Fibroblast of lung (primary cell): ENCODE measurements around the gene PLEKHA4. TPM values are rescaled to one million over a fixed set of nuclear protein-coding genes. Genes with fewer than 3 reads are reported as not detected.

Experiments used
- DNase-seq, 2 donors: peaks; one replicate each; pipeline versions ENCODE4 v3.0.0 to v3.0.0-alpha.2; 2010; ENCODE audit warnings: low read depth in 2 of 2
- H2AFZ ChIP-seq: 2 replicates; pipeline ENCODE4 v1.5.1; 2012; ENCODE audit warnings: low read length, control low read depth, inconsistent platforms
- H3K27ac ChIP-seq: 2 replicates; pipeline ENCODE4 v1.5.1; 2011; ENCODE audit warnings: low read length, control low read depth; ENCODE audit not compliant: insufficient read depth
- H3K27me3 ChIP-seq: 2 replicates; pipeline ENCODE4 v1.5.1; 2011; ENCODE audit warnings: mild to moderate bottlenecking, low read length; ENCODE audit not compliant: control insufficient read depth, insufficient read depth
- H3K36me3 ChIP-seq: 2 replicates; pipeline ENCODE4 v1.5.1; 2011; ENCODE audit warnings: low read length; ENCODE audit not compliant: control insufficient read depth, insufficient read depth
- H3K4me1 ChIP-seq: 2 replicates; pipeline ENCODE4 v1.5.1; 2011; ENCODE audit warnings: low read length; ENCODE audit not compliant: control insufficient read depth, insufficient read depth; ENCODE audit errors: extremely low read depth
- H3K4me2 ChIP-seq: 2 replicates; pipeline ENCODE4 v1.5.1; 2011; ENCODE audit warnings: low read length, control low read depth; ENCODE audit not compliant: insufficient read depth; ENCODE audit errors: extremely low read depth
- H3K4me3 ChIP-seq, 4 experiments: fragments of 200-600 bp in 1 of 4; sonication (generic) in 1 of 4; replicated peaks in 1 of 4; 2 replicates each; pipeline ENCODE4 v1.5.1; 2011 to 2016; ENCODE audit warnings: low read length in 4 of 4, low read depth in 3 of 4, mild to moderate bottlenecking in 3 of 4, control low read depth in 2 of 4, inconsistent platforms in 1 of 4, mixed read lengths in 1 of 4; ENCODE audit not compliant: insufficient read depth in 1 of 4; ENCODE audit errors: control extremely low read depth in 1 of 4
- H3K79me2 ChIP-seq: 2 replicates; pipeline ENCODE4 v1.5.1; 2012; ENCODE audit warnings: mild to moderate bottlenecking, low read length, inconsistent platforms; ENCODE audit not compliant: control insufficient read depth, insufficient read depth
- H3K9ac ChIP-seq: 2 replicates; pipeline ENCODE4 v1.5.1; 2011; ENCODE audit warnings: mild to moderate bottlenecking, low read length, control low read depth; ENCODE audit not compliant: insufficient read depth
- H3K9me3 ChIP-seq: 2 replicates; pipeline ENCODE4 v1.5.1; 2012; ENCODE audit warnings: low read depth, low read length; ENCODE audit not compliant: control insufficient read depth, insufficient read depth
- H4K20me1 ChIP-seq: 2 replicates; pipeline ENCODE4 v1.5.1; 2011; ENCODE audit warnings: low read length; ENCODE audit not compliant: control insufficient read depth, insufficient read depth; ENCODE audit errors: extremely low read depth
- CTCF ChIP-seq, 2 donors: IDR thresholded peaks in 1 of 2; conservative IDR thresholded peaks in 1 of 2; 1 replicate in 1 of 2; 2 replicates in 1 of 2; pipeline ENCODE4 v1.5.1; 2011 to 2012; ENCODE audit warnings: low read length in 2 of 2, control low read depth in 1 of 2, inconsistent platforms in 1 of 2, low read depth in 1 of 2, mild to moderate bottlenecking in 1 of 2
- EZH2 ChIP-seq: IDR thresholded peaks from 2 replicates; pipeline ENCODE4 v1.5.1; 2012; ENCODE audit warnings: low read length, control low read depth, mild to moderate bottlenecking; ENCODE audit errors: missing control alignments
- polyA plus RNA-seq, 2 donors: library from polyadenylated mRNA; depleted of rRNA in 1 of 2; stranded (reverse) in 1 of 2; unstranded in 1 of 2; fragments of >200 nt; gene quantifications; 2 replicates each; pipeline ENCODE4 v1.2.1, GENCODE V29; 2011 to 2012; ENCODE audit warnings: missing spikeins in 1 of 2
- total RNA-seq: library from RNA; depleted of rRNA; stranded (reverse); fragments of >200 nt; gene quantifications from 2 replicates; pipeline ENCODE4 v1.2.1, GENCODE V29; 2014

The PLEKHA4 gene
- total and polyA plus RNA-seq, 2 donors (not counting 1 experiment from before 2014, with no cell fraction given) = 6.6 to 20.0 TPM

DNA sequence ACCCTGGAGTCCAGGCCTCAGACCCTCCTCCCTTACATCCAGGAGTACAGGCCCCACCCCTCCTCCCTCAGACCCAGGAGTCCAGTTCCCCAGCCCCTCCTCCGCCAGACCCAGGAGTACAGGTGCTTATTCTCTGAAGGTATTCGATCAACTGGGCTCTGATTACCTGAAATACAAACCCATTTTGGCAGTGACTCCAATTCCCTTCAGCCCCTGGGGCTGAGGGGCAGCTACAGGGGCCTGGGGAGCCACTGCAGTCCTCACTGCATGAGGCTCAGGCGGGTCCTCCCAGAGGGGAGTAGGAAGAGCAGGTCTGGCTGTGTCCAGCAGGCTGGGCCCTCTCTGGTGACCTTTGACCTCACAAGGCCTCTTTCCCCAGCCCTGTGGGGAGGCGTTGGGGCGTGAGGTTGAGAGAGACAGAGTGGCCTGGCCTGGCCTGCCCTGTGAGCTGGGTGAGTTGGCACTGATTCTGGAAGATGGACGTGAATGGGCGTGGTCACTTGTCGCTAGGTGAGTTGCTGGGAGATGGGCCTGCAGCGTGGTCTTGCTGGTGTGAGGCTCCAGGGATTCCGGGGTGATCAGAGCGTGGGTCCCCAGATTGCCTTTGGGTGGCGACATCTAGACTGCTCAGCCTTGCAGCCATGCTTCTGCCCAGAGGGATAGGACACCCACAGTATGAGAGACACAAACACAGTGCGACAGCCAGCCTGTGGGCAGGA lies 60.7 kb downstream of the PLEKHA4 start:
- no peak overlapping the region for H3K4me3 ChIP-seq
- no peaks in the 10 kb centered on the region for H4K20me1 ChIP-seq
- peaks cover 2% of the 10 kb centered on the region for H3K36me3 ChIP-seq
- H3K4me2 ChIP-seq = no peak overlapping the region
- H3K9me3 ChIP-seq = no peaks in the 10 kb centered on the region
- no peaks in the 10 kb centered on the region for H3K79me2 ChIP-seq
- H2AFZ ChIP-seq = no peak overlapping the region
- peak in 1 of 2 donors; percentile 18 for TF ChIP-seq CTCF (conservative IDR thresholded peaks at IDR 0.05 in 1 of 2, IDR thresholded peaks at IDR 0.05 in 1 of 2; ENCODE audit: low read depth in 1 of 2, low read length in 2 of 2)
- TF ChIP-seq EZH2 = no peak
- H3K4me1 ChIP-seq = no peaks in the 10 kb centered on the region
- no peak for DNase-seq
- no peaks in the 10 kb centered on the region for H3K27me3 ChIP-seq
- no peak overlapping the region for H3K27ac ChIP-seq
- H3K9ac ChIP-seq = no peak overlapping the region

GRCh38 chr19:48806818-48807589 lies 61.4 kb downstream of the PLEKHA4 start:
- no peaks in the 10 kb centered on the region for H3K27me3 ChIP-seq
- H3K4me2 ChIP-seq = no peak overlapping the region
- H3K27ac ChIP-seq = no peak overlapping the region
- H3K4me1 ChIP-seq = no peaks in the 10 kb centered on the region
- no peak for TF ChIP-seq CTCF (conservative IDR thresholded peaks at IDR 0.05 in 1 of 2, IDR thresholded peaks at IDR 0.05 in 1 of 2; ENCODE audit: low read depth in 1 of 2, low read length in 2 of 2)
- no peak for TF ChIP-seq EZH2
- H3K36me3 ChIP-seq = peaks cover 2% of the 10 kb centered on the region
- no peak overlapping the region for H3K4me3 ChIP-seq
- no peak overlapping the region for H2AFZ ChIP-seq
- H3K9ac ChIP-seq = no peak overlapping the region
- DNase-seq = peak; percentile 40 to 49
- H3K9me3 ChIP-seq = no peaks in the 10 kb centered on the region
- H4K20me1 ChIP-seq = no peaks in the 10 kb centered on the region
- no peaks in the 10 kb centered on the region for H3K79me2 ChIP-seq

GRCh38 chr19:48806518-48806817 lies 61.9 kb downstream of the PLEKHA4 start:
- Histone ChIP-seq H3K4me1 (no peaks in the 10 kb centered on the region), H3K79me2 (no peaks in the 10 kb centered on the region), H3K36me3 (peaks cover 2% of the 10 kb centered on the region), H3K4me3 (no peak overlapping the region), H3K9me3 (no peaks in the 10 kb centered on the region), H3K27me3 (no peaks in the 10 kb centered on the region), H4K20me1 (no peaks in the 10 kb centered on the region), H2AFZ (no peak overlapping the region), H3K4me2 (no peak overlapping the region), H3K9ac (no peak overlapping the region), H3K27ac (no peak overlapping the region)
- TF ChIP-seq EZH2 = no peak
- TF ChIP-seq CTCF (conservative IDR thresholded peaks at IDR 0.05 in 1 of 2, IDR thresholded peaks at IDR 0.05 in 1 of 2; ENCODE audit: low read depth in 1 of 2, low read length in 2 of 2) = no peak
- DNase-seq = no peak
